Natural killer cell (primary cell): ENCODE measurements around the gene DNASE1L3. TPM values are rescaled to one million over a fixed set of nuclear protein-coding genes. Genes with fewer than 3 reads are reported as not detected.

Source experiments
- ATAC-seq, 3 donors: fragments of 150-1000 bp in 2 of 3; fragments of 200-7000 bp in 1 of 3; cut with Tn5 transposase; 1 replicate in 1 of 3; 2 replicates in 2 of 3; pipeline ENCODE4 v1.10.0; 2021; ENCODE audit warnings: mild to moderate bottlenecking in 2 of 3, moderate library complexity in 2 of 3
- DNase-seq, 2 donors: peaks; one replicate each; pipeline versions ENCODE4 v3.0.0 to v3.0.0-alpha.2; 2013 to 2021; ENCODE audit warnings: mixed read lengths in 1 of 2
- H3K27ac ChIP-seq: one replicate; pipeline ENCODE4 v1.5.1; 2013; ENCODE audit warnings: mild to moderate bottlenecking, low read length
- H3K27me3 ChIP-seq: one replicate; pipeline ENCODE4 v1.6.1; 2013; ENCODE audit warnings: low read length; ENCODE audit not compliant: control insufficient read depth, insufficient read depth
- H3K36me3 ChIP-seq: one replicate; pipeline ENCODE4 v1.6.1; 2013; ENCODE audit warnings: low read length; ENCODE audit not compliant: control insufficient read depth, insufficient read depth
- H3K4me1 ChIP-seq: one replicate; pipeline ENCODE4 v1.6.1; 2013; ENCODE audit warnings: low read length; ENCODE audit not compliant: control insufficient read depth, insufficient read depth
- H3K4me3 ChIP-seq: one replicate; pipeline ENCODE4 v1.5.1; 2013; ENCODE audit warnings: low read length
- H3K9me3 ChIP-seq: one replicate; pipeline ENCODE4 v1.6.1; 2013; ENCODE audit warnings: low read length; ENCODE audit not compliant: control insufficient read depth, insufficient read depth
- H3K27ac Mint-ChIP-seq, 2 donors: one replicate each; pipeline ENCODE4 v1.8.0; 2022; ENCODE audit warnings: mild to moderate bottlenecking in 2 of 2, mixed read lengths in 2 of 2, moderate library complexity in 1 of 2
- H3K27me3 Mint-ChIP-seq, 2 donors: one replicate each; pipeline ENCODE4 v1.8.0; 2022; ENCODE audit warnings: low read depth in 2 of 2, mixed read lengths in 2 of 2
- H3K36me3 Mint-ChIP-seq: one replicate; pipeline ENCODE4 v1.8.0; 2022; ENCODE audit warnings: mixed read lengths
- H3K4me1 Mint-ChIP-seq, 2 donors: one replicate each; pipeline ENCODE4 v1.8.0; 2022; ENCODE audit warnings: mixed read lengths in 2 of 2
- H3K4me3 Mint-ChIP-seq: one replicate; pipeline ENCODE4 v1.8.0; 2022; ENCODE audit warnings: mild to moderate bottlenecking, moderate library complexity, mixed read lengths
- H3K9me3 Mint-ChIP-seq, 2 donors: one replicate each; pipeline ENCODE4 v1.8.0; 2022; ENCODE audit warnings: mixed read lengths in 2 of 2
- WGBS: methylation state at CpG from one replicate; pipeline ENCODE4 v1.1.7; 2013; ENCODE audit warnings: missing lambda C conversion rate; ENCODE audit not compliant: insufficient coverage; 5-methylcytosine and 5-hydroxymethylcytosine counted together
- intact Hi-C: fragments of 100-400 bp; cut with micrococcal nuclease; formaldehyde crosslinking; loops from one replicate; pipeline ENCODE4 v1.14.2; 2022
- total RNA-seq, 4 donors: library from RNA; stranded (reverse); fragments of 120-200 nt in 1 of 4; gene quantifications; one replicate each; pipeline versions ENCODE4 v1.2.3 to v1.2.4, GENCODE V29; 2013 to 2022
- TF ChIP-seq, protein P1 (sequence below): fragments of 200-600 bp; IDR thresholded peaks from one replicate; pipeline ENCODE4 v1.8.0; 2022; ENCODE audit warnings: antibody characterized with exemption

The DNASE1L3 gene
- total RNA-seq, 3 donors from 2014 or later (not counting 1 experiment from before 2014, with no cell fraction given), result 1.3 TPM; not detected in 2

DNA sequence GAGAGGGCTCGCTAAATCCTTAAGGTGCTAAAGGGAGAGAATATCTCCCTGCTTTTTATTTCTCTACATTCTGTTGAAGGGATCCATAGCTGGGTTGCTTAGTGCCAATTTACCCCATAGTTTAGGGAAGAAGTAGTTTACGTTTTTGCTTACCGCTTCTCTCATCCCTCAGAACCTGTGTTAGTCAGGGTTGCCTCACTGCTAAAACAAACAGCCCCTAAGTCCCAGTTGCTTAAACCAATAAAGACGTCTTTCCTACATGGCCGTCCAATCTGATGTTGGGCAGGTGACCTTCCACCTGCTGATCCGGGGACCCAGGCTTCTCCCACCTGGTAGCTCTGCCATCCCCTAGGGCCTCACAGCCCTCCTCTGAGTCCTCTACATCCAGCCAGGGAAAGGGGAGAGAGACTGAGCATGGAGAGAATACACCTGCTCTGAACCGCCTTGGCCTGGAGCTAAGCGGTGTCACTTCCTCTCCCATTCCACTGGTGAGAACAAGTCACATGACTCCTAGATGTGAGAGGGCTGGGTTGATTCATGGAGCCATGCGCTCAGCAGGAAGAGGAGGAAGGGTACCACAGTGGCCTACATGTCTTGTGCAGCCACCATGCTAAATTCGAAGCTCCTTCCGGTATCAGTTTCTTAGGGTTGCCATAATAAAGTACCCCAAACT lies 26.3 kb downstream of the DNASE1L3 start:
- Histone ChIP-seq H3K9me3 (no peaks in the 10 kb centered on the region), H3K4me3 (no peak overlapping the region), H3K36me3 (no peaks in the 10 kb centered on the region), H3K4me1 (peaks cover 5% of the 10 kb centered on the region), H3K27me3 (no peaks in the 10 kb centered on the region), H3K27ac (no peak overlapping the region)
- no peak overlapping the region for H3K4me3 Mint-ChIP-seq
- intact Hi-C loops, result no loop called here
- WGBS, result 93% methylated on average over 9 of the region's 11 CpGs
- H3K4me1 Mint-ChIP-seq, result no peaks in the 10 kb centered on the region
- no peak overlapping the region for H3K27ac Mint-ChIP-seq
- no peaks in the 10 kb centered on the region for H3K36me3 Mint-ChIP-seq
- ATAC-seq, result no peak
- no peaks in the 10 kb centered on the region for H3K27me3 Mint-ChIP-seq
- TF ChIP-seq, protein P1, sequence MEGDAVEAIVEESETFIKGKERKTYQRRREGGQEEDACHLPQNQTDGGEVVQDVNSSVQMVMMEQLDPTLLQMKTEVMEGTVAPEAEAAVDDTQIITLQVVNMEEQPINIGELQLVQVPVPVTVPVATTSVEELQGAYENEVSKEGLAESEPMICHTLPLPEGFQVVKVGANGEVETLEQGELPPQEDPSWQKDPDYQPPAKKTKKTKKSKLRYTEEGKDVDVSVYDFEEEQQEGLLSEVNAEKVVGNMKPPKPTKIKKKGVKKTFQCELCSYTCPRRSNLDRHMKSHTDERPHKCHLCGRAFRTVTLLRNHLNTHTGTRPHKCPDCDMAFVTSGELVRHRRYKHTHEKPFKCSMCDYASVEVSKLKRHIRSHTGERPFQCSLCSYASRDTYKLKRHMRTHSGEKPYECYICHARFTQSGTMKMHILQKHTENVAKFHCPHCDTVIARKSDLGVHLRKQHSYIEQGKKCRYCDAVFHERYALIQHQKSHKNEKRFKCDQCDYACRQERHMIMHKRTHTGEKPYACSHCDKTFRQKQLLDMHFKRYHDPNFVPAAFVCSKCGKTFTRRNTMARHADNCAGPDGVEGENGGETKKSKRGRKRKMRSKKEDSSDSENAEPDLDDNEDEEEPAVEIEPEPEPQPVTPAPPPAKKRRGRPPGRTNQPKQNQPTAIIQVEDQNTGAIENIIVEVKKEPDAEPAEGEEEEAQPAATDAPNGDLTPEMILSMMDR, result no peak
- no peak for DNase-seq
- H3K9me3 Mint-ChIP-seq, result no peaks in the 10 kb centered on the region

DNA sequence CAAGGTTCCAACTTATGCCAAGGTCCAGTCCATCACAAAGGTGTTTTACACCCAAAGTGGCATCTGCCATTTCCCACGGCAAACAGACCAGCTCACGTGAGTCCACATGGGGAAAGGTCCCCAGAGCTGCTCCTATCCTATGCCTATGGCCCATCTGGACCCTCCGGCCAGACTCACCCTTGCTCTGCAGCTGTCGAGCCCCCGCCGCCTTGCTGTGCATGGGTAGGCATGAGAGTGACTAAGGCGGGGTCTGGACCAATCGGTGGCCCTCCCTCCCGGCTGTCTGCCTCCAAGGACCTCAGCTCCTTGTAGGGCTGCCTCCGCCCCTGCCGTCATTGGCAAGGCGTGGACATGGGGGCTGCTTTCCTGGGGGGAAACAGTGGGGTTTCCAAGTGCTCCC lies 26.9 kb downstream of the DNASE1L3 start:
- H3K4me1 Mint-ChIP-seq, result no peaks in the 10 kb centered on the region
- H3K4me3 Mint-ChIP-seq, result no peak overlapping the region
- peak in 1 of 3 donors; percentile 5 for ATAC-seq
- no peak for DNase-seq
- no peaks in the 10 kb centered on the region for H3K9me3 ChIP-seq
- H3K36me3 ChIP-seq, result no peaks in the 10 kb centered on the region
- H3K4me1 ChIP-seq, result peaks cover 6% of the 10 kb centered on the region
- intact Hi-C loops, result no loop called here
- no peaks in the 10 kb centered on the region for H3K27me3 Mint-ChIP-seq
- H3K27ac Mint-ChIP-seq, result no peak overlapping the region
- H3K4me3 ChIP-seq, result no peak overlapping the region
- no peak overlapping the region for H3K27ac ChIP-seq
- no peaks in the 10 kb centered on the region for H3K9me3 Mint-ChIP-seq
- H3K27me3 ChIP-seq, result no peaks in the 10 kb centered on the region
- TF ChIP-seq, protein P1, result no peak
- no peaks in the 10 kb centered on the region for H3K36me3 Mint-ChIP-seq
- WGBS, result 86% methylated on average over 12 of the region's 12 CpGs

DNA sequence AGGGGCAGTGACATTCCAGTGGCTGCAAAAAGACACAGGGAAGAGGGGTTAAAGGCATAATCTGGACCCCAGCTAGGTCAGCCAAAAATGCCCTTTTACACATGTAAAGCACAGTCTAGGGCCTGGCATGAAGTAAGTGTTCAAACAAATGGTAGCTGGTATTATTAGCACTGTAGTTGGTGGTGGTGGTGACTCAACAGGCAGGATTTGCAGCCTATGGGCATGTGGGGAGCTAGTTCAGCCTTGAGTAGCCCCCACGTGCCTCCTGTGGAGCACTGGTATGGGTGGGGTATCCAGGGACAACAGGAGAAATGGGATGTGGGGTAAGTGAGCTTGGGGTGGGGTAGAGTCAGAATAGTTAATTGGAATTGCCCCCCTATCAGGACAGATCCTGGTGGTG lies 27.6 kb downstream of the DNASE1L3 start:
- peaks cover 12% of the 10 kb centered on the region for H3K4me1 ChIP-seq
- no peak overlapping the region for H3K27ac Mint-ChIP-seq
- H3K27me3 Mint-ChIP-seq, result peaks cover 0 to 2% of the 10 kb centered on the region in 2 donors
- H3K9me3 Mint-ChIP-seq, result no peaks in the 10 kb centered on the region
- no peak for ATAC-seq
- no peaks in the 10 kb centered on the region for H3K36me3 Mint-ChIP-seq
- no peak overlapping the region for H3K4me3 ChIP-seq
- intact Hi-C loops, result no loop called here
- no peak overlapping the region for H3K4me3 Mint-ChIP-seq
- no peak for DNase-seq
- no peaks in the 10 kb centered on the region for H3K9me3 ChIP-seq
- H3K36me3 ChIP-seq, result no peaks in the 10 kb centered on the region
- WGBS, result 100% methylated on average over 1 of the region's 1 CpG
- H3K27ac ChIP-seq, result no peak overlapping the region
- TF ChIP-seq, protein P1, result no peak
- H3K4me1 Mint-ChIP-seq, result peaks cover 0 to 5% of the 10 kb centered on the region in 2 donors
- H3K27me3 ChIP-seq, result no peaks in the 10 kb centered on the region
